HepG2 (cell line): Measurements from ENCODE around the gene SAMD4A. TPM values are rescaled to one million over a fixed set of nuclear protein-coding genes. Genes with fewer than 3 reads are reported as not detected.

Experiments used
- IKZF5 ChIP-seq: IDR thresholded peaks from 2 replicates; pipeline ENCODE4 v1.6.1; 2018; ENCODE audit warnings: missing genetic modification reagents, mild to moderate bottlenecking, missing compliant biosample characterization
- NCOA2 ChIP-seq: sonication (generic); formaldehyde crosslinking; IDR thresholded peaks from 2 replicates; pipeline ENCODE4 v1.8.0; 2022; ENCODE audit warnings: inconsistent platforms
- PCBP2 ChIP-seq: fragments of 200-400 bp; formaldehyde crosslinking; optimal IDR thresholded peaks from 2 replicates; pipeline ENCODE3; 2018; ENCODE audit warnings: low read length, low read depth; ENCODE audit not compliant: poor library complexity, severe bottlenecking
- RBAK ChIP-seq: sonication (generic); formaldehyde crosslinking; IDR thresholded peaks from 2 replicates; pipeline ENCODE4 v1.5.1; 2020; ENCODE audit warnings: mild to moderate bottlenecking, missing genetic modification reagents
- SKI ChIP-seq: fragments of 450-650 bp; IDR thresholded peaks from one replicate; pipeline ENCODE4 v1.6.1; 2018; ENCODE audit warnings: mild to moderate bottlenecking; ENCODE audit not compliant: partially characterized antibody
- TFAP4 ChIP-seq: sonication (generic); IDR thresholded peaks from 2 replicates; pipeline ENCODE4 v1.6.1; 2016; ENCODE audit warnings: low read depth, borderline replicate concordance
- TRAFD1 ChIP-seq: sonication (generic); formaldehyde crosslinking; IDR thresholded peaks from 2 replicates; pipeline ENCODE4 v1.5.1; 2020; ENCODE audit warnings: missing genetic modification reagents, mild to moderate bottlenecking, borderline replicate concordance
- TSC22D2 ChIP-seq: sonication (generic); formaldehyde crosslinking; IDR thresholded peaks from 2 replicates; pipeline ENCODE4 v1.5.1; 2020; ENCODE audit warnings: missing genetic modification reagents, mild to moderate bottlenecking, borderline replicate concordance
- ZIK1 ChIP-seq: sonication (generic); formaldehyde crosslinking; IDR thresholded peaks from 2 replicates; pipeline ENCODE4 v1.5.0; 2020; ENCODE audit warnings: mild to moderate bottlenecking, low read depth, missing genetic modification reagents, borderline replicate concordance
- polyA plus RNA-seq, 8 experiments: library from polyadenylated mRNA; depleted of rRNA in 3 of 8; stranded (reverse) in 7 of 8; unstranded in 1 of 8; fragments of >200 nt; fragmentation: Illumina TruSeq in 4 of 8; extraction: Trizol in 4 of 8; gene quantifications; 2 replicates each; pipeline versions ENCODE4 v1.2.1 to v1.2.3, GENCODE V29; 2011 to 2016; ENCODE audit warnings: low read depth in 4 of 8, missing spikeins in 1 of 8, mixed read lengths in 1 of 8; ENCODE audit not compliant: insufficient read depth in 1 of 8
- total RNA-seq, 5 experiments: library from RNA; depleted of rRNA; stranded (reverse); fragments of >200 nt; fragmentation: Illumina TruSeq; extraction: Trizol; gene quantifications; 2 replicates each; pipeline ENCODE4 v1.2.3, GENCODE V29; 2016; ENCODE audit warnings: low read depth in 1 of 5
- TF ChIP-seq, protein P1 (sequence below): sonication (generic); formaldehyde crosslinking; IDR thresholded peaks from one replicate; pipeline ENCODE4 v1.5.1; 2020; ENCODE audit warnings: mild to moderate bottlenecking, missing genetic modification reagents; ENCODE audit errors: not compliant biosample characterization
- TF ChIP-seq, protein P2 (sequence below): IDR thresholded peaks from 2 replicates; pipeline ENCODE4 v1.6.1; 2016; ENCODE audit warnings: low read depth, borderline replicate concordance
- TF ChIP-seq, protein P3 (sequence below): sonication (generic); formaldehyde crosslinking; conservative IDR thresholded peaks from 2 replicates; pipeline ENCODE4 v1.8.0; 2022; ENCODE audit warnings: mild to moderate bottlenecking, moderate library complexity, missing genetic modification reagents

SAMD4A gene
- total and polyA plus RNA-seq, 2 of the 13 experiments (the other 11 are each of a cell fraction or from before 2014, with no cell fraction given) = 11.8 to 13.0 TPM

- TF ChIP-seq, protein P1, sequence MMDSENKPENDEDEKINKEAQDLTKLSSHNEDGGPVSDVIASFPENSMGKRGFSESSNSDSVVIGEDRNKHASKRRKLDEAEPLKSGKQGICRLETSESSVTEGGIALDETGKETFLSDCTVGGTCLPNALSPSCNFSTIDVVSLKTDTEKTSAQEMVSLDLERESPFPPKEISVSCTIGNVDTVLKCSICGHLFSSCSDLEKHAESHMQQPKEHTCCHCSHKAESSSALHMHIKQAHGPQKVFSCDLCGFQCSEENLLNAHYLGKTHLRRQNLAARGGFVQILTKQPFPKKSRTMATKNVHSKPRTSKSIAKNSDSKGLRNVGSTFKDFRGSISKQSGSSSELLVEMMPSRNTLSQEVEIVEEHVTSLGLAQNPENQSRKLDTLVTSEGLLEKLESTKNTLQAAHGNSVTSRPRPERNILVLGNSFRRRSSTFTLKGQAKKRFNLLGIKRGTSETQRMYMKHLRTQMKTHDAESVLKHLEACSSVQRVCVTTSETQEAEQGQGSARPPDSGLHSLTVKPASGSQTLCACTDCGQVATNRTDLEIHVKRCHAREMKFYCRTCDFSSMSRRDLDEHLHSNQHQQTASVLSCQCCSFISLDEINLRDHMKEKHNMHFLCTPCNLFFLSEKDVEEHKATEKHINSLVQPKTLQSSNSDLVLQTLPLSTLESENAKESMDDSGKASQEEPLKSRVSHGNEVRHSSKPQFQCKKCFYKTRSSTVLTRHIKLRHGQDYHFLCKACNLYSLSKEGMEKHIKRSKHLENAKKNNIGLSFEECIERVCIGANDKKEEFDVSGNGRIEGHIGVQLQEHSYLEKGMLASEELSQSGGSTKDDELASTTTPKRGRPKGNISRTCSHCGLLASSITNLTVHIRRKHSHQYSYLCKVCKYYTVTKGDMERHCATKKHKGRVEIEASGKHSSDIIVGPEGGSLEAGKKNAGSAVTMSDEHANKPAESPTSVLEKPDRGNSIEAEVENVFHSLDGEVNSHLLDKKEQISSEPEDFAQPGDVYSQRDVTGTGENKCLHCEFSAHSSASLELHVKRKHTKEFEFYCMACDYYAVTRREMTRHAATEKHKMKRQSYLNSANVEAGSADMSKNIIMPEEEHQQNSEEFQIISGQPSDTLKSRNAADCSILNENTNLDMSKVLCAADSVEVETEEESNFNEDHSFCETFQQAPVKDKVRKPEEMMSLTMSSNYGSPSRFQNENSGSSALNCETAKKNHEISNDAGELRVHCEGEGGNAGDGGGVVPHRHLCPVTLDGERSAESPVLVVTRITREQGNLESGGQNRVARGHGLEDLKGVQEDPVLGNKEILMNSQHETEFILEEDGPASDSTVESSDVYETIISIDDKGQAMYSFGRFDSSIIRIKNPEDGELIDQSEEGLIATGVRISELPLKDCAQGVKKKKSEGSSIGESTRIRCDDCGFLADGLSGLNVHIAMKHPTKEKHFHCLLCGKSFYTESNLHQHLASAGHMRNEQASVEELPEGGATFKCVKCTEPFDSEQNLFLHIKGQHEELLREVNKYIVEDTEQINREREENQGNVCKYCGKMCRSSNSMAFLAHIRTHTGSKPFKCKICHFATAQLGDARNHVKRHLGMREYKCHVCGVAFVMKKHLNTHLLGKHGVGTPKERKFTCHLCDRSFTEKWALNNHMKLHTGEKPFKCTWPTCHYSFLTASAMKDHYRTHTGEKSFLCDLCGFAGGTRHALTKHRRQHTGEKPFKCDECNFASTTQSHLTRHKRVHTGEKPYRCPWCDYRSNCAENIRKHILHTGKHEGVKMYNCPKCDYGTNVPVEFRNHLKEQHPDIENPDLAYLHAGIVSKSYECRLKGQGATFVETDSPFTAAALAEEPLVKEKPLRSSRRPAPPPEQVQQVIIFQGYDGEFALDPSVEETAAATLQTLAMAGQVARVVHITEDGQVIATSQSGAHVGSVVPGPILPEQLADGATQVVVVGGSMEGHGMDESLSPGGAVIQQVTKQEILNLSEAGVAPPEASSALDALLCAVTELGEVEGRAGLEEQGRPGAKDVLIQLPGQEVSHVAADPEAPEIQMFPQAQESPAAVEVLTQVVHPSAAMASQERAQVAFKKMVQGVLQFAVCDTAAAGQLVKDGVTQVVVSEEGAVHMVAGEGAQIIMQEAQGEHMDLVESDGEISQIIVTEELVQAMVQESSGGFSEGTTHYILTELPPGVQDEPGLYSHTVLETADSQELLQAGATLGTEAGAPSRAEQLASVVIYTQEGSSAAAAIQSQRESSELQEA (CRISPR knock-in tag) = no peak
- TF ChIP-seq ZIK1 (CRISPR knock-in tag) = no peak
- TF ChIP-seq, protein P2, sequence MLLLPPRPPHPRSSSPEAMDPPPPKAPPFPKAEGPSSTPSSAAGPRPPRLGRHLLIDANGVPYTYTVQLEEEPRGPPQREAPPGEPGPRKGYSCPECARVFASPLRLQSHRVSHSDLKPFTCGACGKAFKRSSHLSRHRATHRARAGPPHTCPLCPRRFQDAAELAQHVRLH (CRISPR knock-in tag) = no peak
- TF ChIP-seq PCBP2 = no peak
- no peak for TF ChIP-seq NCOA2
- TF ChIP-seq TRAFD1 = no peak
- TF ChIP-seq TSC22D2 (CRISPR knock-in tag) = no peak
- TF ChIP-seq, protein P3, sequence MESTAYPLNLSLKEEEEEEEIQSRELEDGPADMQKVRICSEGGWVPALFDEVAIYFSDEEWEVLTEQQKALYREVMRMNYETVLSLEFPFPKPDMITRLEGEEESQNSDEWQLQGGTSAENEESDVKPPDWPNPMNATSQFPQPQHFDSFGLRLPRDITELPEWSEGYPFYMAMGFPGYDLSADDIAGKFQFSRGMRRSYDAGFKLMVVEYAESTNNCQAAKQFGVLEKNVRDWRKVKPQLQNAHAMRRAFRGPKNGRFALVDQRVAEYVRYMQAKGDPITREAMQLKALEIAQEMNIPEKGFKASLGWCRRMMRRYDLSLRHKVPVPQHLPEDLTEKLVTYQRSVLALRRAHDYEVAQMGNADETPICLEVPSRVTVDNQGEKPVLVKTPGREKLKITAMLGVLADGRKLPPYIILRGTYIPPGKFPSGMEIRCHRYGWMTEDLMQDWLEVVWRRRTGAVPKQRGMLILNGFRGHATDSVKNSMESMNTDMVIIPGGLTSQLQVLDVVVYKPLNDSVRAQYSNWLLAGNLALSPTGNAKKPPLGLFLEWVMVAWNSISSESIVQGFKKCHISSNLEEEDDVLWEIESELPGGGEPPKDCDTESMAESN = no peak
- no peak for TF ChIP-seq IKZF5
- TF ChIP-seq TFAP4 = no peak
- TF ChIP-seq SKI = no peak
- TF ChIP-seq RBAK (CRISPR knock-in tag) = no peak
- TF ChIP-seq, all 625 proteins: peak for 0
Observed at GRCh38 chr14:54584097-54584496, 17.2 kb downstream of the SAMD4A start (continued).
